OCI-LY1 (cell line): ENCODE measurements around the gene SCN10A.
A peak's percentile ranks its signal among the peaks of the same experiment; 100 is the strongest.

ENCODE experiments used
- H2AFZ ChIP-seq: fragments of 200-600 bp; sonication (generic), shearing (Covaris generic); 2 replicates; pipeline ENCODE4 v1.6.0; 2014; ENCODE audit warnings: antibody characterized with exemption, mild to moderate bottlenecking, low read length
- H3F3A ChIP-seq: fragments of 200-600 bp; sonication (generic), shearing (Covaris generic); 2 replicates; pipeline ENCODE4 v1.6.0; 2014; ENCODE audit warnings: mild to moderate bottlenecking, antibody characterized with exemption, low read length, moderate library complexity; ENCODE audit not compliant: insufficient read depth
- H3K27ac ChIP-seq: fragments of 200-600 bp; sonication (generic); 2 replicates; pipeline ENCODE4 v1.5.1; 2014; ENCODE audit warnings: low read length, mixed run types, mild to moderate bottlenecking, low read depth; ENCODE audit not compliant: poor library complexity, severe bottlenecking
- H3K27me3 ChIP-seq: fragments of 200-600 bp; sonication (generic); 2 replicates; pipeline ENCODE4 v1.6.0; 2014; ENCODE audit warnings: antibody characterized with exemption, mild to moderate bottlenecking, low read length, moderate library complexity; ENCODE audit not compliant: insufficient read depth
- H3K36me3 ChIP-seq: fragments of 200-600 bp; sonication (generic); 2 replicates; pipeline ENCODE4 v1.6.1; 2014; ENCODE audit warnings: mild to moderate bottlenecking, antibody characterized with exemption, low read length, moderate library complexity, mixed read lengths; ENCODE audit not compliant: insufficient read depth
- H3K4me1 ChIP-seq: fragments of 200-600 bp; sonication (generic); 2 replicates; pipeline ENCODE4 v1.5.1; 2014; ENCODE audit warnings: mild to moderate bottlenecking, low read length, moderate library complexity; ENCODE audit not compliant: insufficient read depth, severe bottlenecking
- H3K4me2 ChIP-seq: fragments of 200-600 bp; sonication (generic), shearing (Covaris generic); 2 replicates; pipeline ENCODE4 v1.6.1; 2014; ENCODE audit warnings: low read length
- H3K4me3 ChIP-seq: fragments of 200-600 bp; sonication (generic); 2 replicates; pipeline ENCODE4 v1.5.1; 2014; ENCODE audit warnings: low read length, low read depth, mild to moderate bottlenecking, mixed read lengths; ENCODE audit not compliant: poor library complexity, severe bottlenecking
- H3K79me2 ChIP-seq: fragments of 200-600 bp; shearing (Covaris generic); 2 replicates; pipeline ENCODE4 v1.6.1; 2016; ENCODE audit warnings: mixed run types, low read length, mixed read lengths; ENCODE audit not compliant: insufficient read depth
- H3K9ac ChIP-seq: fragments of 200-600 bp; sonication (generic), shearing (Covaris generic); 2 replicates; pipeline ENCODE4 v1.6.1; 2014; ENCODE audit warnings: mild to moderate bottlenecking, low read length, mixed read lengths
- H3K9me2 ChIP-seq: fragments of 200-600 bp; sonication (generic), shearing (Covaris generic); 2 replicates; pipeline ENCODE4 v1.6.1; 2014; ENCODE audit warnings: low read depth, mild to moderate bottlenecking, low read length, mixed read lengths
- H3K9me3 ChIP-seq: fragments of 200-600 bp; shearing (Covaris generic); 2 replicates; pipeline ENCODE4 v1.6.1; 2014; ENCODE audit warnings: low read length, mixed read lengths
- H4K20me1 ChIP-seq: fragments of 200-600 bp; sonication (generic), shearing (Covaris generic); 2 replicates; pipeline ENCODE4 v1.6.0; 2016; ENCODE audit warnings: mild to moderate bottlenecking, low read length; ENCODE audit not compliant: insufficient read depth
- CTCF ChIP-seq: fragments of 200-600 bp; sonication (generic), shearing (Covaris generic); IDR thresholded peaks from 2 replicates; pipeline ENCODE4 v1.5.1; 2017; ENCODE audit warnings: mild to moderate bottlenecking, antibody characterized with exemption, low read length, moderate library complexity, mixed read lengths
- EZH2 ChIP-seq: fragments of 200-600 bp; sonication (generic), shearing (Covaris generic); IDR thresholded peaks from 2 replicates; pipeline ENCODE4 v1.8.0; 2017; ENCODE audit warnings: borderline replicate concordance, mixed run types, mild to moderate bottlenecking, antibody characterized with exemption, low read length, moderate library complexity, mixed read lengths

Gene SCN10A

GRCh38 chr3:38739931-38740330, 76.1 kb downstream of the SCN10A start:
- no peaks in the 10 kb centered on the region for H3K79me2 ChIP-seq
- H3K36me3 ChIP-seq: no peaks in the 10 kb centered on the region
- no peak overlapping the region for H2AFZ ChIP-seq
- no peak for TF ChIP-seq EZH2
- TF ChIP-seq CTCF: no peak
- H3K9me2 ChIP-seq: no peaks in the 10 kb centered on the region
- H3K9me3 ChIP-seq: no peaks in the 10 kb centered on the region
- no peak overlapping the region for H3K27ac ChIP-seq
- H4K20me1 ChIP-seq: no peaks in the 10 kb centered on the region
- H3F3A ChIP-seq: no peaks in the 10 kb centered on the region
- H3K4me3 ChIP-seq: no peak overlapping the region
- no peak overlapping the region for H3K9ac ChIP-seq
- no peaks in the 10 kb centered on the region for H3K4me1 ChIP-seq
- H3K27me3 ChIP-seq: no peaks in the 10 kb centered on the region
- no peak overlapping the region for H3K4me2 ChIP-seq

GRCh38 chr3:38739396-38739689, 76.7 kb downstream of the SCN10A start:
- H3K4me2 ChIP-seq: no peak overlapping the region
- TF ChIP-seq CTCF (no peak), EZH2 (no peak)

GRCh38 chr3:38738630-38739395, 77.2 kb downstream of the SCN10A start:
- H3K9me3 ChIP-seq: no peaks in the 10 kb centered on the region

More at GRCh38 chr3:38739396-38739689, 76.7 kb downstream of the SCN10A start:
- Histone ChIP-seq H3K27ac (no peak overlapping the region), H3K9me3 (no peaks in the 10 kb centered on the region), H2AFZ (no peak overlapping the region), H3K79me2 (no peaks in the 10 kb centered on the region), H3K9ac (no peak overlapping the region), H4K20me1 (no peaks in the 10 kb centered on the region), H3K27me3 (no peaks in the 10 kb centered on the region), H3K36me3 (no peaks in the 10 kb centered on the region), H3F3A (no peaks in the 10 kb centered on the region), H3K9me2 (no peaks in the 10 kb centered on the region), H3K4me3 (no peak overlapping the region), H3K4me1 (no peaks in the 10 kb centered on the region)

More at GRCh38 chr3:38738630-38739395, 77.2 kb downstream of the SCN10A start:
- no peaks in the 10 kb centered on the region for H3F3A ChIP-seq
- no peaks in the 10 kb centered on the region for H4K20me1 ChIP-seq
- H3K27me3 ChIP-seq: no peaks in the 10 kb centered on the region
- H3K9me2 ChIP-seq: no peaks in the 10 kb centered on the region
- peak; percentile 87 for TF ChIP-seq CTCF
- TF ChIP-seq EZH2: no peak
- no peaks in the 10 kb centered on the region for H3K36me3 ChIP-seq
- no peaks in the 10 kb centered on the region for H3K4me1 ChIP-seq
- H2AFZ ChIP-seq: no peak overlapping the region
- no peak overlapping the region for H3K9ac ChIP-seq
- H3K79me2 ChIP-seq: no peaks in the 10 kb centered on the region
- no peak overlapping the region for H3K4me2 ChIP-seq
- H3K27ac ChIP-seq: no peak overlapping the region
- H3K4me3 ChIP-seq: no peak overlapping the region
